ENCODE data around the gene KAZN. TPM values are rescaled to one million over a fixed set of nuclear protein-coding genes. Genes with fewer than 3 reads are reported as not detected.

KAZN gene
- total and polyA plus RNA-seq, 2 experiments from 2014 or later = 7.9 to 15.6 TPM

DNA sequence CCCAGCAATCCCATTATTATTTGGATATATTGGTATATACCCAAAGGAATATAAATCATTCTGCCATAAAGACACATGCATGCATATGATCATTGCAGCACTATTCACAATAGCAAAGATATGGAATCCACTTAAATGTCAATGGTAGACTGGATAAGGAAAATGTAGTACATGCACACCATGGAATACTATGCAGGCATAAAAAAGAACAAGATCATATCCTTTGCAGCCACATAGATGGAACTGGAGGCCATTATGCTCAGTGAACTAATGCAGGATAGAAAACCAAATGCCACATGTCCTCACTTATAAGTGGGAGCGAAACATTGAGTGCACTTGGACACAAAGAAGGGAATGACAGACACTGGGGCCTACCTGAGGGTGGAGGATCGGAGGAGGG is 24.6 kb downstream of the KAZN start:
- WGBS (ENCODE audit: low lambda C conversion rate, missing lambda C conversion rate) = 95% methylated on average over 2 of the region's 2 CpGs
- H3K4me3 ChIP-seq = no peak overlapping the region
- no peaks in the 10 kb centered on the region for H3K36me3 ChIP-seq (replicated peaks; ENCODE audit: insufficient read depth, low read depth)
- H3K27ac ChIP-seq = no peak overlapping the region
- H3K27me3 ChIP-seq = no peaks in the 10 kb centered on the region
- no peak overlapping the region for H2AFZ ChIP-seq
- no peak overlapping the region for H3K4me2 ChIP-seq
- TF ChIP-seq EZH2phosphoT487 (IDR thresholded peaks at IDR 0.05; ENCODE audit: low read depth, severe bottlenecking, unreplicated experiment) = no peak
- TF ChIP-seq, protein P1, sequence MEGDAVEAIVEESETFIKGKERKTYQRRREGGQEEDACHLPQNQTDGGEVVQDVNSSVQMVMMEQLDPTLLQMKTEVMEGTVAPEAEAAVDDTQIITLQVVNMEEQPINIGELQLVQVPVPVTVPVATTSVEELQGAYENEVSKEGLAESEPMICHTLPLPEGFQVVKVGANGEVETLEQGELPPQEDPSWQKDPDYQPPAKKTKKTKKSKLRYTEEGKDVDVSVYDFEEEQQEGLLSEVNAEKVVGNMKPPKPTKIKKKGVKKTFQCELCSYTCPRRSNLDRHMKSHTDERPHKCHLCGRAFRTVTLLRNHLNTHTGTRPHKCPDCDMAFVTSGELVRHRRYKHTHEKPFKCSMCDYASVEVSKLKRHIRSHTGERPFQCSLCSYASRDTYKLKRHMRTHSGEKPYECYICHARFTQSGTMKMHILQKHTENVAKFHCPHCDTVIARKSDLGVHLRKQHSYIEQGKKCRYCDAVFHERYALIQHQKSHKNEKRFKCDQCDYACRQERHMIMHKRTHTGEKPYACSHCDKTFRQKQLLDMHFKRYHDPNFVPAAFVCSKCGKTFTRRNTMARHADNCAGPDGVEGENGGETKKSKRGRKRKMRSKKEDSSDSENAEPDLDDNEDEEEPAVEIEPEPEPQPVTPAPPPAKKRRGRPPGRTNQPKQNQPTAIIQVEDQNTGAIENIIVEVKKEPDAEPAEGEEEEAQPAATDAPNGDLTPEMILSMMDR (IDR thresholded peaks at IDR 0.05; ENCODE audit: poor library complexity) = no peak
- no peak for TF ChIP-seq EZH2 (IDR thresholded peaks at IDR 0.05; ENCODE audit: borderline replicate concordance)
- H3K9me3 ChIP-seq (ENCODE audit: low read depth) = no peaks in the 10 kb centered on the region
- H3K4me1 ChIP-seq (ENCODE audit: insufficient read depth) = no peaks in the 10 kb centered on the region
- H4K20me1 ChIP-seq (ENCODE audit: insufficient read depth, poor library complexity, severe bottlenecking) = peaks cover 6% of the 10 kb centered on the region
- H3K9me2 ChIP-seq (replicated peaks; ENCODE audit: insufficient read depth) = no peaks in the 10 kb centered on the region
- H3K79me2 ChIP-seq = no peaks in the 10 kb centered on the region
- no peak for DNase-seq (ENCODE audit: low spot score)

GRCh38 chr1:14624941-14625340 is 26.5 kb downstream of the KAZN start:
- H3K9me2 ChIP-seq (replicated peaks; ENCODE audit: insufficient read depth) = no peaks in the 10 kb centered on the region
- no peaks in the 10 kb centered on the region for H3K9me3 ChIP-seq (ENCODE audit: low read depth)
- H3K4me2 ChIP-seq = no peak overlapping the region
- no peak for DNase-seq (ENCODE audit: low spot score)
- no peaks in the 10 kb centered on the region for H3K79me2 ChIP-seq
- H3K4me3 ChIP-seq = no peak overlapping the region
- H3K27me3 ChIP-seq = no peaks in the 10 kb centered on the region
- no peak overlapping the region for H3K27ac ChIP-seq
- TF ChIP-seq, protein P1 (IDR thresholded peaks at IDR 0.05; ENCODE audit: poor library complexity) = no peak
- TF ChIP-seq EZH2 (IDR thresholded peaks at IDR 0.05; ENCODE audit: borderline replicate concordance) (no peak), EZH2phosphoT487 (IDR thresholded peaks at IDR 0.05; ENCODE audit: low read depth, severe bottlenecking, unreplicated experiment) (no peak)
- H2AFZ ChIP-seq = no peak overlapping the region
- no peaks in the 10 kb centered on the region for H3K36me3 ChIP-seq (replicated peaks; ENCODE audit: insufficient read depth, low read depth)
- H3K4me1 ChIP-seq (ENCODE audit: insufficient read depth) = no peaks in the 10 kb centered on the region
- H4K20me1 ChIP-seq (ENCODE audit: insufficient read depth, poor library complexity, severe bottlenecking) = peaks cover 7% of the 10 kb centered on the region
- 94% methylated on average over 7 of the region's 7 CpGs for WGBS (ENCODE audit: low lambda C conversion rate, missing lambda C conversion rate)

GRCh38 chr1:14625572-14625971 is 27.1 kb downstream of the KAZN start:
- TF ChIP-seq, protein P1 (IDR thresholded peaks at IDR 0.05; ENCODE audit: poor library complexity) = no peak
- TF ChIP-seq EZH2phosphoT487 (IDR thresholded peaks at IDR 0.05; ENCODE audit: low read depth, severe bottlenecking, unreplicated experiment) = no peak
- no peak for TF ChIP-seq EZH2 (IDR thresholded peaks at IDR 0.05; ENCODE audit: borderline replicate concordance)
- no peaks in the 10 kb centered on the region for H3K27me3 ChIP-seq
- no peaks in the 10 kb centered on the region for H3K9me2 ChIP-seq (replicated peaks; ENCODE audit: insufficient read depth)
- H3K79me2 ChIP-seq = no peaks in the 10 kb centered on the region
- H4K20me1 ChIP-seq (ENCODE audit: insufficient read depth, poor library complexity, severe bottlenecking) = peaks cover 7% of the 10 kb centered on the region
- no peak overlapping the region for H3K4me3 ChIP-seq
- WGBS (ENCODE audit: low lambda C conversion rate, missing lambda C conversion rate) = 79% methylated on average over 11 of the region's 11 CpGs
- H2AFZ ChIP-seq = no peak overlapping the region
- H3K4me1 ChIP-seq (ENCODE audit: insufficient read depth) = no peaks in the 10 kb centered on the region
- no peak overlapping the region for H3K27ac ChIP-seq
- no peaks in the 10 kb centered on the region for H3K9me3 ChIP-seq (ENCODE audit: low read depth)
- H3K4me2 ChIP-seq = no peak overlapping the region
- DNase-seq (ENCODE audit: low spot score) = no peak
- no peaks in the 10 kb centered on the region for H3K36me3 ChIP-seq (replicated peaks; ENCODE audit: insufficient read depth, low read depth)

GRCh38 chr1:14625996-14626395 is 27.5 kb downstream of the KAZN start:
- Histone ChIP-seq H3K79me2 (no peaks in the 10 kb centered on the region), H3K27me3 (no peaks in the 10 kb centered on the region), H3K9me2 (replicated peaks; ENCODE audit: insufficient read depth) (no peaks in the 10 kb centered on the region), H3K4me1 (ENCODE audit: insufficient read depth) (no peaks in the 10 kb centered on the region), H3K9me3 (ENCODE audit: low read depth) (no peaks in the 10 kb centered on the region), H2AFZ (no peak overlapping the region), H4K20me1 (ENCODE audit: insufficient read depth, poor library complexity, severe bottlenecking) (peaks cover 7% of the 10 kb centered on the region), H3K36me3 (replicated peaks; ENCODE audit: insufficient read depth, low read depth) (no peaks in the 10 kb centered on the region), H3K4me2 (no peak overlapping the region), H3K27ac (no peak overlapping the region), H3K4me3 (no peak overlapping the region)
- TF ChIP-seq, protein P1 (IDR thresholded peaks at IDR 0.05; ENCODE audit: poor library complexity) = no peak
- TF ChIP-seq EZH2 (IDR thresholded peaks at IDR 0.05; ENCODE audit: borderline replicate concordance) (no peak), EZH2phosphoT487 (IDR thresholded peaks at IDR 0.05; ENCODE audit: low read depth, severe bottlenecking, unreplicated experiment) (no peak)
- WGBS (ENCODE audit: low lambda C conversion rate, missing lambda C conversion rate) = 89% methylated on average over 5 of the region's 5 CpGs
- DNase-seq (ENCODE audit: low spot score) = no peak
